Choroid plexus epithelial cell (primary cell): ENCODE data around the gene SNUPN.

Experiments
- DNase-seq: peaks from one replicate; pipeline ENCODE4 v3.0.0-alpha.2; 2010; ENCODE audit warnings: low read depth
- H3K4me3 ChIP-seq: 2 replicates; pipeline ENCODE4 v1.5.1; 2011; ENCODE audit warnings: low read depth, mild to moderate bottlenecking, control low read depth, low read length, moderate library complexity
- CTCF ChIP-seq: conservative IDR thresholded peaks from 2 replicates; pipeline ENCODE4 v1.5.1; 2011; ENCODE audit warnings: low read depth, mild to moderate bottlenecking, control low read depth, inconsistent platforms, low read length, moderate library complexity

SNUPN gene

GRCh38 chr15:75599401-75599800, 26.1 kb downstream of the SNUPN start:
- no peak for DNase-seq
- no peak for TF ChIP-seq CTCF
- no peak overlapping the region for H3K4me3 ChIP-seq

- DNase-seq: no peak
- no peak for TF ChIP-seq CTCF
- H3K4me3 ChIP-seq: no peak overlapping the region
Observed at GRCh38 chr15:75598361-75598760, 27.2 kb downstream of the SNUPN start.

- peak; percentile 55 for DNase-seq
- peak; percentile 71 for TF ChIP-seq CTCF
- H3K4me3 ChIP-seq: no peak overlapping the region
Observed at GRCh38 chr15:75597667-75598341, 27.7 kb downstream of the SNUPN start.

- no peak overlapping the region for H3K4me3 ChIP-seq
- no peak for DNase-seq
- no peak for TF ChIP-seq CTCF
Observed at GRCh38 chr15:75596703-75597345, 28.7 kb downstream of the SNUPN start.

- no peak for TF ChIP-seq CTCF
- H3K4me3 ChIP-seq: no peak overlapping the region
- no peak for DNase-seq
Observed at GRCh38 chr15:75594276-75594675, 31.2 kb downstream of the SNUPN start.

- no peak for DNase-seq
- no peak for TF ChIP-seq CTCF
Observed at GRCh38 chr15:75591655-75592364, 33.7 kb downstream of the SNUPN start.

GRCh38 chr15:75590239-75590638, 35.3 kb downstream of the SNUPN start:
- DNase-seq: no peak
- no peak for TF ChIP-seq CTCF
- no peak overlapping the region for H3K4me3 ChIP-seq

More at GRCh38 chr15:75591655-75592364, 33.7 kb downstream of the SNUPN start:
- H3K4me3 ChIP-seq: no peak overlapping the region
